H1 (cell line): ENCODE results near the gene SLC9A4.

ENCODE experiments used
- CEBPB ChIP-seq: IDR thresholded peaks from 2 replicates; pipeline ENCODE4 v1.6.1; 2012; ENCODE audit warnings: low read depth, low read length
- EP300 ChIP-seq, 2 experiments: IDR thresholded peaks; 1 replicate in 1 of 2; 2 replicates in 1 of 2; pipeline ENCODE4 v1.6.1; 2011 to 2012; ENCODE audit warnings: low read depth in 2 of 2, low read length in 2 of 2, mild to moderate bottlenecking in 2 of 2, borderline replicate concordance in 1 of 2, inconsistent platforms in 1 of 2, moderate library complexity in 1 of 2
- POLR2A ChIP-seq, 2 experiments: IDR thresholded peaks; 1 replicate in 1 of 2; 2 replicates in 1 of 2; pipeline ENCODE4 v1.6.1; 2011; ENCODE audit warnings: low read depth in 2 of 2, low read length in 2 of 2, mild to moderate bottlenecking in 2 of 2; ENCODE audit errors: control extremely low read depth in 1 of 2
- POLR2AphosphoS5 ChIP-seq: IDR thresholded peaks from 2 replicates; pipeline ENCODE4 v1.6.1; 2011; ENCODE audit warnings: low read depth, low read length
- USF2 ChIP-seq: IDR thresholded peaks from 2 replicates; pipeline ENCODE4 v1.6.1; 2011; ENCODE audit warnings: low read length, improper control_type of control experiment
- TF ChIP-seq, protein P1 (sequence below): fragments of 300-600 bp; sonication (generic); IDR thresholded peaks from 2 replicates; pipeline ENCODE4 v1.7.1; 2012; ENCODE audit warnings: low read length, moderate library complexity, mild to moderate bottlenecking, inconsistent platforms; ENCODE audit not compliant: insufficient replicate concordance

GRCh38 chr2:102505290-102505689 lies 32.3 kb downstream of the SLC9A4 start:
- TF ChIP-seq POLR2AphosphoS5 (no peak), CEBPB (no peak), EP300 (IDR thresholded peaks at IDR 0.05; ENCODE audit: borderline replicate concordance in 1 of 2, low read depth in 2 of 2, low read length in 2 of 2) (no peak), USF2 (no peak), POLR2A (IDR thresholded peaks at IDR 0.05; ENCODE audit: control extremely low read depth in 1 of 2, low read depth in 2 of 2, low read length in 2 of 2) (no peak)
- TF ChIP-seq, protein P1, sequence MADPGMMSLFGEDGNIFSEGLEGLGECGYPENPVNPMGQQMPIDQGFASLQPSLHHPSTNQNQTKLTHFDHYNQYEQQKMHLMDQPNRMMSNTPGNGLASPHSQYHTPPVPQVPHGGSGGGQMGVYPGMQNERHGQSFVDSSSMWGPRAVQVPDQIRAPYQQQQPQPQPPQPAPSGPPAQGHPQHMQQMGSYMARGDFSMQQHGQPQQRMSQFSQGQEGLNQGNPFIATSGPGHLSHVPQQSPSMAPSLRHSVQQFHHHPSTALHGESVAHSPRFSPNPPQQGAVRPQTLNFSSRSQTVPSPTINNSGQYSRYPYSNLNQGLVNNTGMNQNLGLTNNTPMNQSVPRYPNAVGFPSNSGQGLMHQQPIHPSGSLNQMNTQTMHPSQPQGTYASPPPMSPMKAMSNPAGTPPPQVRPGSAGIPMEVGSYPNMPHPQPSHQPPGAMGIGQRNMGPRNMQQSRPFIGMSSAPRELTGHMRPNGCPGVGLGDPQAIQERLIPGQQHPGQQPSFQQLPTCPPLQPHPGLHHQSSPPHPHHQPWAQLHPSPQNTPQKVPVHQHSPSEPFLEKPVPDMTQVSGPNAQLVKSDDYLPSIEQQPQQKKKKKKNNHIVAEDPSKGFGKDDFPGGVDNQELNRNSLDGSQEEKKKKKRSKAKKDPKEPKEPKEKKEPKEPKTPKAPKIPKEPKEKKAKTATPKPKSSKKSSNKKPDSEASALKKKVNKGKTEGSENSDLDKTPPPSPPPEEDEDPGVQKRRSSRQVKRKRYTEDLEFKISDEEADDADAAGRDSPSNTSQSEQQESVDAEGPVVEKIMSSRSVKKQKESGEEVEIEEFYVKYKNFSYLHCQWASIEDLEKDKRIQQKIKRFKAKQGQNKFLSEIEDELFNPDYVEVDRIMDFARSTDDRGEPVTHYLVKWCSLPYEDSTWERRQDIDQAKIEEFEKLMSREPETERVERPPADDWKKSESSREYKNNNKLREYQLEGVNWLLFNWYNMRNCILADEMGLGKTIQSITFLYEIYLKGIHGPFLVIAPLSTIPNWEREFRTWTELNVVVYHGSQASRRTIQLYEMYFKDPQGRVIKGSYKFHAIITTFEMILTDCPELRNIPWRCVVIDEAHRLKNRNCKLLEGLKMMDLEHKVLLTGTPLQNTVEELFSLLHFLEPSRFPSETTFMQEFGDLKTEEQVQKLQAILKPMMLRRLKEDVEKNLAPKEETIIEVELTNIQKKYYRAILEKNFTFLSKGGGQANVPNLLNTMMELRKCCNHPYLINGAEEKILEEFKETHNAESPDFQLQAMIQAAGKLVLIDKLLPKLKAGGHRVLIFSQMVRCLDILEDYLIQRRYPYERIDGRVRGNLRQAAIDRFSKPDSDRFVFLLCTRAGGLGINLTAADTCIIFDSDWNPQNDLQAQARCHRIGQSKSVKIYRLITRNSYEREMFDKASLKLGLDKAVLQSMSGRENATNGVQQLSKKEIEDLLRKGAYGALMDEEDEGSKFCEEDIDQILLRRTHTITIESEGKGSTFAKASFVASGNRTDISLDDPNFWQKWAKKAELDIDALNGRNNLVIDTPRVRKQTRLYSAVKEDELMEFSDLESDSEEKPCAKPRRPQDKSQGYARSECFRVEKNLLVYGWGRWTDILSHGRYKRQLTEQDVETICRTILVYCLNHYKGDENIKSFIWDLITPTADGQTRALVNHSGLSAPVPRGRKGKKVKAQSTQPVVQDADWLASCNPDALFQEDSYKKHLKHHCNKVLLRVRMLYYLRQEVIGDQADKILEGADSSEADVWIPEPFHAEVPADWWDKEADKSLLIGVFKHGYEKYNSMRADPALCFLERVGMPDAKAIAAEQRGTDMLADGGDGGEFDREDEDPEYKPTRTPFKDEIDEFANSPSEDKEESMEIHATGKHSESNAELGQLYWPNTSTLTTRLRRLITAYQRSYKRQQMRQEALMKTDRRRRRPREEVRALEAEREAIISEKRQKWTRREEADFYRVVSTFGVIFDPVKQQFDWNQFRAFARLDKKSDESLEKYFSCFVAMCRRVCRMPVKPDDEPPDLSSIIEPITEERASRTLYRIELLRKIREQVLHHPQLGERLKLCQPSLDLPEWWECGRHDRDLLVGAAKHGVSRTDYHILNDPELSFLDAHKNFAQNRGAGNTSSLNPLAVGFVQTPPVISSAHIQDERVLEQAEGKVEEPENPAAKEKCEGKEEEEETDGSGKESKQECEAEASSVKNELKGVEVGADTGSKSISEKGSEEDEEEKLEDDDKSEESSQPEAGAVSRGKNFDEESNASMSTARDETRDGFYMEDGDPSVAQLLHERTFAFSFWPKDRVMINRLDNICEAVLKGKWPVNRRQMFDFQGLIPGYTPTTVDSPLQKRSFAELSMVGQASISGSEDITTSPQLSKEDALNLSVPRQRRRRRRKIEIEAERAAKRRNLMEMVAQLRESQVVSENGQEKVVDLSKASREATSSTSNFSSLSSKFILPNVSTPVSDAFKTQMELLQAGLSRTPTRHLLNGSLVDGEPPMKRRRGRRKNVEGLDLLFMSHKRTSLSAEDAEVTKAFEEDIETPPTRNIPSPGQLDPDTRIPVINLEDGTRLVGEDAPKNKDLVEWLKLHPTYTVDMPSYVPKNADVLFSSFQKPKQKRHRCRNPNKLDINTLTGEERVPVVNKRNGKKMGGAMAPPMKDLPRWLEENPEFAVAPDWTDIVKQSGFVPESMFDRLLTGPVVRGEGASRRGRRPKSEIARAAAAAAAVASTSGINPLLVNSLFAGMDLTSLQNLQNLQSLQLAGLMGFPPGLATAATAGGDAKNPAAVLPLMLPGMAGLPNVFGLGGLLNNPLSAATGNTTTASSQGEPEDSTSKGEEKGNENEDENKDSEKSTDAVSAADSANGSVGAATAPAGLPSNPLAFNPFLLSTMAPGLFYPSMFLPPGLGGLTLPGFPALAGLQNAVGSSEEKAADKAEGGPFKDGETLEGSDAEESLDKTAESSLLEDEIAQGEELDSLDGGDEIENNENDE = no peak
